Activated CD4-positive, alpha-beta T cell treated with anti-CD3 and anti-CD28 coated beads, Interleukin-2, amount 50 U/mL, for 48 hours (primary cell): Measurements from ENCODE around the gene PPP1R12B.
"Not testable (repeated sequence)": the region's sequence is repeated elsewhere in the genome, so short reads cannot be mapped to it uniquely, and the experiment has no call there.

Source experiments
- DNase-seq, 2 experiments: peaks; one replicate each; pipeline ENCODE4 v3.0.0-alpha.2; 2020

PPP1R12B gene

GRCh38 chr1:202540014-202540413 is 191.5 kb downstream of the PPP1R12B start:
- no peak for DNase-seq

GRCh38 chr1:202540448-202540847 is 191.9 kb downstream of the PPP1R12B start:
- no peak for DNase-seq

GRCh38 chr1:202540858-202541257 is 192.4 kb downstream of the PPP1R12B start:
- DNase-seq, result not testable (repeated sequence)

GRCh38 chr1:202542415-202542814 is 193.9 kb downstream of the PPP1R12B start:
- not testable (repeated sequence) for DNase-seq

- not testable (repeated sequence) for DNase-seq
These were observed 195.0 kb downstream of the PPP1R12B start for GRCh38 chr1:202543537-202543936.

- DNase-seq, result not testable (repeated sequence)
These were observed 196.4 kb downstream of the PPP1R12B start for GRCh38 chr1:202544766-202545449.

GRCh38 chr1:202545647-202546303 is 197.3 kb downstream of the PPP1R12B start:
- not testable (repeated sequence) for DNase-seq

- DNase-seq, result not testable (repeated sequence)
These were observed 197.9 kb downstream of the PPP1R12B start for GRCh38 chr1:202546377-202546776.

GRCh38 chr1:202546796-202547195 is 198.3 kb downstream of the PPP1R12B start:
- not testable (repeated sequence) for DNase-seq

- no peak for DNase-seq
These were observed 198.7 kb downstream of the PPP1R12B start for GRCh38 chr1:202547215-202547614.

- not testable (repeated sequence) for DNase-seq
These were observed 201.6 kb downstream of the PPP1R12B start for GRCh38 chr1:202550088-202550487.

GRCh38 chr1:202551683-202552082 is 203.2 kb downstream of the PPP1R12B start:
- DNase-seq, result no peak

- DNase-seq, result not testable (repeated sequence)
These were observed 204.1 kb downstream of the PPP1R12B start for GRCh38 chr1:202552615-202553014.

- DNase-seq, result not testable (repeated sequence)
These were observed 204.6 kb downstream of the PPP1R12B start for GRCh38 chr1:202553078-202553477.

- DNase-seq, result no peak
These were observed 205.1 kb downstream of the PPP1R12B start for GRCh38 chr1:202553560-202554038.

GRCh38 chr1:202554619-202555018 is 206.1 kb downstream of the PPP1R12B start:
- DNase-seq, result not testable (repeated sequence)

- not testable (repeated sequence) for DNase-seq
These were observed 207.5 kb downstream of the PPP1R12B start for GRCh38 chr1:202556037-202556436.

GRCh38 chr1:202557662-202558061 is 209.2 kb downstream of the PPP1R12B start:
- not testable (repeated sequence) for DNase-seq

GRCh38 chr1:202561240-202561639 is 212.7 kb downstream of the PPP1R12B start:
- no peak for DNase-seq

- DNase-seq, result no peak
These were observed 213.4 kb downstream of the PPP1R12B start for GRCh38 chr1:202561726-202562443.

GRCh38 chr1:202562444-202563060 is 214.1 kb downstream of the PPP1R12B start:
- DNase-seq, result no peak

GRCh38 chr1:202563818-202564217 is 215.3 kb downstream of the PPP1R12B start:
- DNase-seq, result no peak

GRCh38 chr1:202564958-202565495 is 216.5 kb downstream of the PPP1R12B start:
- DNase-seq, result no peak
